Stimulated activated naive CD8-positive, alpha-beta T cell treated with anti-CD3 and anti-CD28 coated beads, Interleukin-15, Interleukin-2, amounts not matched to agents 100 ng/mL and 50 ng/mL, for 24 hours (primary cell): ENCODE data around the gene POLN.

Experiments used
- H3K27ac Mint-ChIP-seq: one replicate; pipeline ENCODE4 v1.8.0; 2021; ENCODE audit warnings: mild to moderate bottlenecking, mixed read lengths
- H3K27me3 Mint-ChIP-seq: one replicate; pipeline ENCODE4 v1.8.0; 2021; ENCODE audit warnings: mixed read lengths
- H3K36me3 Mint-ChIP-seq: one replicate; pipeline ENCODE4 v1.8.0; 2021; ENCODE audit warnings: low read depth, mixed read lengths
- H3K4me1 Mint-ChIP-seq: one replicate; pipeline ENCODE4 v1.8.0; 2021; ENCODE audit warnings: low read depth, mixed read lengths
- H3K4me3 Mint-ChIP-seq: one replicate; pipeline ENCODE4 v1.8.0; 2021; ENCODE audit warnings: mild to moderate bottlenecking, mixed read lengths
- H3K9me3 Mint-ChIP-seq: one replicate; pipeline ENCODE4 v1.8.0; 2021; ENCODE audit warnings: mixed read lengths

The POLN gene

DNA sequence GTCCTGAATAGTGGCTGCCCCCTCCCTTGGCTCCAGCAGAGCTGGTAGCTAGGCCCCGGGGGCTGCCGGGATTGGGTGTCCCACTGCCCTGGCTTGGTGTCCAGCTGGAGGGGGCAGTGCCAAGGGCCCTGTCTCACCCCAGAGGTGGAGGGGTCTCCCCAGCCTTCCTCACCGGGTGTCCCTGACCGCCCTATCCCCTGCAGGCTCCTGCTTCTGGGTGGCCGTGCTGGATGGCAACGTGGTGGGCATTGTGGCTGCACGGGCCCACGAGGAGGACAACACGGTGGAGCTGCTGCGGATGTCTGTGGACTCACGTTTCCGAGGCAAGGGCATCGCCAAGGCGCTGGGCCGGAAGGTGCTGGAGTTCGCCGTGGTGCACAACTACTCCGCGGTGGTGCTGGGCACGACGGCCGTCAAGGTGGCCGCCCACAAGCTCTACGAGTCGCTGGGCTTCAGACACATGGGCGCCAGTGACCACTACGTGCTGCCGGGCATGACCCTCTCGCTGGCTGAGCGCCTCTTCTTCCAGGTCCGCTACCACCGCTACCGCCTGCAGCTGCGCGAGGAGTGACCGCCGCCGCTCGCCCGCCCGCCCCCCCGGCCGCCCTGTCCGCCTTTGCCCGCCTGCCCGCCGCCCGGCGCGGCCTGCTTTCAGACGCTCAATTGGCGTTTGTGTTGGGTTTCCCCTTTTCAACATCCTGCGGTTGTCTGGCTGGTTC is 178.2 kb downstream of the POLN start:
- Mint-ChIP-seq H3K27me3 (no peaks in the 10 kb centered on the region), H3K9me3 (no peaks in the 10 kb centered on the region), H3K27ac (no peak overlapping the region), H3K36me3 (no peaks in the 10 kb centered on the region), H3K4me3 (no peak overlapping the region), H3K4me1 (no peaks in the 10 kb centered on the region)

- H3K9me3 Mint-ChIP-seq: no peaks in the 10 kb centered on the region
- H3K36me3 Mint-ChIP-seq: no peaks in the 10 kb centered on the region
- no peaks in the 10 kb centered on the region for H3K27me3 Mint-ChIP-seq
- H3K4me3 Mint-ChIP-seq: no peak overlapping the region
- H3K4me1 Mint-ChIP-seq: no peaks in the 10 kb centered on the region
- no peak overlapping the region for H3K27ac Mint-ChIP-seq
Observed at GRCh38 chr4:2062808-2063524, 179.0 kb downstream of the POLN start.

- no peaks in the 10 kb centered on the region for H3K36me3 Mint-ChIP-seq
- H3K4me3 Mint-ChIP-seq: no peak overlapping the region
- peaks cover 6% of the 10 kb centered on the region for H3K27me3 Mint-ChIP-seq
- no peaks in the 10 kb centered on the region for H3K9me3 Mint-ChIP-seq
- H3K27ac Mint-ChIP-seq: no peak overlapping the region
- peaks cover 4% of the 10 kb centered on the region for H3K4me1 Mint-ChIP-seq
Observed at GRCh38 chr4:2062168-2062807, 179.6 kb downstream of the POLN start.

DNA sequence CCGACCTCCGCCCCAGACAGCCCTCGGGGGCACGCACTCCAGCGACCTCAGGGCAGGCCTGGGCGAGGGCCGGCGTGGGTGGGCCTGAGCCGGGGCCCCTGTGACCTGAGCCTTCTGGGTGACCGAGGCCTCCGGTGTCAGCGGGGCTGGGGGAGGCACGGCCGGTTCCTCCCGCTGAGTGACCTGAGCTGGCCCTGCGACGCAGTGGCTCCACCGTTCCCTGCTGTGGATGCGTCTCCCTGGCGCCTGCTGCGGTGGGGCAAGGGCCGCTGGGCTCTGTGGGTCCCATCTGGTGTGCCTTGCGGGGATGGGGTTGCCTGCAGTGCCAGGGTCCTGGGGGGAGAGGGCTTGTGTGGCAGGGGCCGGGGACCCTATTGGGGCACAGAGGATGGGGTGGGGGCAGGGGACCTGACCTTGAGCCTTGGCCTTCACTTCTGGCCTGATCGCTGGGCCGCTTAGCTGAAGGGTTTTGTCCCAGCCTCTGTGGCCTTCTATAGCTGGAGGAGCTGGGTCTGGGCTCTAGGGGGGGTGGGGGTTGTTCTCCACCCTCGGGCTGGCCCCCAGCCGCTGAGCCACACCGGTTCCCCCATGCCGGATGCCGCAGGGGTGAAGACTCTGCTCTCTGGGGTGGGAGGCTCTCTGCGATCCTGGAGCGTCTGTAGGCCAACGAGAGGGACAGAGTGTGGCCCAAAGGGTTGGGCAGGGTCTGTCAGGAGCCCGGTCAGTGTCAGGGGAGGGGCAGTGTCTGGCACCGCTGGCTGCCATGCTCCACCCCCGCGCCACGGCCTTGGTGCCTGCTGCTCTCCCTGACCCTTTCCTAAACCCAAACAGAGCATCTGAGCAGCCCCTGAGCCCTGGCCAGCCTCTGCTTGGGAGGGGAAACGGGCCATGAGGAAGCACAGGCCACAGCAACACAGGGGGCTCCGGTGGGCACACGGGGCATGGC is 180.5 kb downstream of the POLN start:
- H3K27me3 Mint-ChIP-seq: peaks cover 13% of the 10 kb centered on the region
- no peaks in the 10 kb centered on the region for H3K9me3 Mint-ChIP-seq
- H3K4me3 Mint-ChIP-seq: no peak overlapping the region

GRCh38 chr4:2060611-2061185 is 181.2 kb downstream of the POLN start:
- Mint-ChIP-seq H3K4me1 (peaks cover 4% of the 10 kb centered on the region), H3K9me3 (no peaks in the 10 kb centered on the region), H3K4me3 (no peak overlapping the region), H3K27me3 (peaks cover 18% of the 10 kb centered on the region), H3K27ac (no peak overlapping the region), H3K36me3 (no peaks in the 10 kb centered on the region)

More for the DNA sequence above, 180.5 kb downstream of the POLN start:
- H3K27ac Mint-ChIP-seq: no peak overlapping the region
- H3K4me1 Mint-ChIP-seq: peaks cover 4% of the 10 kb centered on the region
- no peaks in the 10 kb centered on the region for H3K36me3 Mint-ChIP-seq

DNA sequence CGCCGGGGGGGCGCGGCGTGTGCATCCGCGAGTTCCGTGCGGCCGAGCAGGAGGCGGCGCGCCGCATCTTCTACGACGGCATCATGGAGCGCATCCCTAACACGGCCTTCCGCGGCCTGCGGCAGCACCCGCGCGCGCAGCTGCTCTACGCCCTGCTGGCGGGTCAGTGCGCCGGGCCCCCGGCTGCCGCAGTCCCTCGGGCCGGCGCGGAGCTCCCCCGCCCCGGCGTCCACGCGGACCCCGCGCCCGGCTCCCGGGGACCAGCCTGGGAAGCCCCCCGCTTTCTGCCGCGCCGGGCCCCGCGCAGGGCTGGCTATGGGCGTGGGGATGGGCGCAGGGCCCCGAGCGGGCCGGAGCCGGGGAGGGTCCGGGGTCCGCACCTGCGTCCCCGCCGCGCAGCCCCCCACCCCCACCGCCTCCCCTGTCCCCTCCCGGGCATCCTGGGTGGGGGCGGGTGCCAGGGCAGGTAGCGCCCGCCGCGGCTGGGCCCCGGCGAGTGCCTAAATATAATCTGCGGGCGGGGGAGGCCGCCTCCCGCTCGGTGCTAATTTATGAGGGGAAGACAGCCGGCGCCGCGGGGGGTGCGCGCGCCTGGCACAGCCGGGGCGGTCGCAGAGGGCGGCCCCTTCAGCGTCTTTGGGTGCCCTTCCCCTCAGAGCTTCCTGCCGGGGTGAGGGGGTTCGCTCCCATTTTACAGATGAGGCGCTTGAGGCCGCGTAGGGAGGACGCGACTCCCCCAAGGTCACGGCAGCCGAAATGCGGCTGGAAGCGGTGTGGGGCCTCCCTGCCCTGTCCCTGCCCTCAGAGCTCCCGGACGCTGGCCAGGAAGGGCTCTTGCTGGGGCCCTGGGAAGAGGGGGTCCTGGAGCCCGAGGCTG is 182.0 kb downstream of the POLN start:
- H3K27ac Mint-ChIP-seq: no peak overlapping the region
- no peaks in the 10 kb centered on the region for H3K9me3 Mint-ChIP-seq
- peaks cover 4% of the 10 kb centered on the region for H3K4me1 Mint-ChIP-seq
- H3K4me3 Mint-ChIP-seq: no peak overlapping the region
- peaks cover 24% of the 10 kb centered on the region for H3K27me3 Mint-ChIP-seq
- no peaks in the 10 kb centered on the region for H3K36me3 Mint-ChIP-seq

DNA sequence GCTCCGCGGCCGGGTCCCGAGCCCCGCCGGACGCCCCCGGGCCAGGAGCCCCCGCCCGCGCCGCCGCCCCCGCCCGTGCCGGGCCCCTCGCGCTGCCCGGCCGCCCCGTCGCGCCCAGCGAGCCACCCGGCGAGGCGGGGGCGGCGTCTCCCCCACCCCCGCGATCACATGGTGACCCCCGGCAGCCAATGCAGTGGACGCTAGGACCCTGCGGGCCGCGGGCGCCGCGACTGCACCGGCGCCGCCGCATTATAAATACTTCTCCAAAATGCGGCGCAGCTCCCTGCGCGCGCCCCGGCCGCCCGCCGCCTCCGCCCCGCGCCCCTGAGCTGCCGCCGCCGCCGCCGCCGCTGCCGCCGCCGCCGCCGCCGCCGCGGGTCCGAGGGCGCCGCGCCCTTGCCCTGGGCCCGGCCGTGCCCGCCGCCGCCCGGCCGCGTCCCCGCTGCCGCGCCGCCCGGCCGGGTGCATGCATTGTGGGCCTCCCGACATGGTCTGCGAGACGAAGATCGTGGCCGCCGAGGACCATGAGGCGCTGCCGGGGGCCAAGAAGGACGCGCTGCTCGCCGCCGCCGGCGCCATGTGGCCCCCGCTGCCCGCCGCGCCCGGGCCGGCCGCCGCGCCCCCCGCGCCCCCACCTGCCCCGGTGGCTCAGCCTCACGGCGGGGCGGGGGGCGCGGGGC is 182.7 kb downstream of the POLN start, which contains the start of gene NAT8L:
TSS of gene NAT8L (plus strand) at position 282 of the 680 bp plus-strand sequence. CDS start at position 467, 185 bp downstream.
- H3K27ac Mint-ChIP-seq: no peak within 1 kb of the TSS
- H3K27me3 Mint-ChIP-seq: peaks cover 26% of the 10 kb centered on the region
- no peaks in the 10 kb centered on the region for H3K36me3 Mint-ChIP-seq
- H3K4me3 Mint-ChIP-seq: no peak within 1 kb of the TSS
- H3K9me3 Mint-ChIP-seq: no peaks in the 10 kb centered on the region
- H3K4me1 Mint-ChIP-seq: peaks cover 4% of the 10 kb centered on the region

GRCh38 chr4:2058264-2059045 is 183.5 kb downstream of the POLN start:
- Mint-ChIP-seq H3K4me1 (peaks cover 4% of the 10 kb centered on the region), H3K27me3 (peaks cover 31% of the 10 kb centered on the region), H3K27ac (no peak overlapping the region)

GRCh38 chr4:2057382-2058065 is 184.4 kb downstream of the POLN start:
- no peaks in the 10 kb centered on the region for H3K9me3 Mint-ChIP-seq
- H3K27ac Mint-ChIP-seq: no peak overlapping the region
- no peaks in the 10 kb centered on the region for H3K36me3 Mint-ChIP-seq
- peaks cover 33% of the 10 kb centered on the region for H3K27me3 Mint-ChIP-seq
- H3K4me1 Mint-ChIP-seq: peaks cover 4% of the 10 kb centered on the region
- H3K4me3 Mint-ChIP-seq: peak overlapping the region; percentile 72

More at GRCh38 chr4:2058264-2059045, 183.5 kb downstream of the POLN start:
- H3K4me3 Mint-ChIP-seq: no peak overlapping the region
- H3K36me3 Mint-ChIP-seq: no peaks in the 10 kb centered on the region
- no peaks in the 10 kb centered on the region for H3K9me3 Mint-ChIP-seq

- Mint-ChIP-seq H3K36me3 (no peaks in the 10 kb centered on the region), H3K27me3 (peaks cover 48% of the 10 kb centered on the region), H3K9me3 (no peaks in the 10 kb centered on the region), H3K4me1 (peaks cover 4% of the 10 kb centered on the region), H3K4me3 (no peak overlapping the region), H3K27ac (no peak overlapping the region)
Observed at GRCh38 chr4:2054217-2054616, 187.7 kb downstream of the POLN start.

DNA sequence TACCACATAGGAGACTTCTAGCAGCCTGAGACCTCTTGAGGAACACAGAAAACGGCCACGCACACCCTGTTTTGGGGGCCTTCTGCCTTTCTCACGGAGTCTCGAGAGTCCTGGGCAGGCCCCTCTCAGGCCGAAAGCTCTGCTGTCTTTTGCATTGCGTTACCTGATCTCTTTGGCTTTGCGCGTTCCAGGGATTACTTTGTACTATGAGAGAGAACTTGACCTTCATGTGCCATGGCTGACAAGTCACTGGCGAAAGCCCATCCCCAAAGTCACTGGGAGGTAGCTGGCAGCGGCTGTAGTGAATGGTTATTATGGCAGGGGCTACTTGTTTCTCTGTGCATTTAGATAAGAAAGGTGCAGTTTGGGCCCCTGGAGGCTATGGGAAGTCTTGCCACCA is 190.8 kb downstream of the POLN start:
- Mint-ChIP-seq H3K4me3 (no peak overlapping the region), H3K27ac (no peak overlapping the region), H3K4me1 (no peaks in the 10 kb centered on the region), H3K9me3 (no peaks in the 10 kb centered on the region), H3K27me3 (peaks cover 39% of the 10 kb centered on the region), H3K36me3 (no peaks in the 10 kb centered on the region)

DNA sequence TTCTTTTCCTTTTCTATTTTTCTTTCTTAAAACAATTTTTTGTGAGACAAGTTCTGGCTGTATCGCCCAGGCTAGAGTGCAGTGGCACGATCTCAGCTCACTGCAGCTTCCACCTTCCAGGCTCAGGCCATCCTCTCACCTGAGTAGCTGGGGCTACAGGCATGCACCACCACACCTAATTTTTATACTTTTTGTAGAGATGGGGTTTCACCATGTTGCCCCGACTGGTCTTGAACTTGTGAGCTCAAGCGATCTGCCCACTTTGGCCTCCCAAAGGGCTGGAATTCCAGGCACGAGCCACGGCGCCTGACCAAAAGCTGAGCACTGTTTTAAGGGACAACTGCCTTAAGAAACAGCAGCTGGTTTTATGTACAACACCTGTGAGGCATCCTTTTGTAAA is 192.1 kb downstream of the POLN start:
- H3K27me3 Mint-ChIP-seq: peaks cover 37% of the 10 kb centered on the region
- H3K9me3 Mint-ChIP-seq: no peaks in the 10 kb centered on the region
- no peak overlapping the region for H3K27ac Mint-ChIP-seq
- H3K36me3 Mint-ChIP-seq: no peaks in the 10 kb centered on the region
- no peaks in the 10 kb centered on the region for H3K4me1 Mint-ChIP-seq
- no peak overlapping the region for H3K4me3 Mint-ChIP-seq
